HG03521 (cell line): ENCODE data around the gene DEFB129.
"Not testable (repeated sequence)": the region's sequence is repeated elsewhere in the genome, so short reads cannot be mapped to it uniquely, and the experiment has no call there.

Source experiments
- ATAC-seq: cut with Tn5 transposase; IDR thresholded peaks from one replicate; pipeline ENCODE4 v1.9.1; 2021; ENCODE audit warnings: mild to moderate bottlenecking, moderate library complexity; ENCODE audit not compliant: unreplicated experiment

Gene DEFB129

GRCh38 chr20:226958-227357, at the start of gene DEFB129:
Gene DEFB129, plus strand, starts transcription at chr20:227258. Its CDS starts 31 bp downstream, at chr20:227289.
- no peak for ATAC-seq

- no peak for ATAC-seq
These were observed 42.8 kb upstream of the DEFB129 start for GRCh38 chr20:184288-184687.

GRCh38 chr20:187733-188132, 39.3 kb upstream of the DEFB129 start:
- no peak for ATAC-seq

GRCh38 chr20:189611-190010, 37.4 kb upstream of the DEFB129 start, which contains the start of gene DEFB128:
Gene DEFB128, minus strand, starts transcription at chr20:189711. Its CDS starts 88 bp downstream, at chr20:189623.
- ATAC-seq = no peak

GRCh38 chr20:198225-198624, 28.8 kb upstream of the DEFB129 start:
- ATAC-seq = no peak

GRCh38 chr20:199996-200395, 27.1 kb upstream of the DEFB129 start:
- no peak for ATAC-seq

GRCh38 chr20:203630-204029, 23.4 kb upstream of the DEFB129 start:
- ATAC-seq = not testable (repeated sequence)

GRCh38 chr20:208942-209566, 18.0 kb upstream of the DEFB129 start:
- ATAC-seq = no peak

- no peak for ATAC-seq
These were observed 16.1 kb upstream of the DEFB129 start for GRCh38 chr20:210809-211502.

- ATAC-seq = no peak
These were observed 12.7 kb upstream of the DEFB129 start for GRCh38 chr20:214383-214782.

GRCh38 chr20:215796-216195, 11.3 kb upstream of the DEFB129 start:
- no peak for ATAC-seq

- ATAC-seq = no peak
These were observed 9.8 kb upstream of the DEFB129 start for GRCh38 chr20:217266-217665.

- ATAC-seq = no peak
These were observed 7.6 kb upstream of the DEFB129 start for GRCh38 chr20:219290-220115.

GRCh38 chr20:221258-221830, 5.7 kb upstream of the DEFB129 start:
- no peak for ATAC-seq

- not testable (repeated sequence) for ATAC-seq
These were observed 1.2 kb upstream of the DEFB129 start for GRCh38 chr20:225879-226278.

- ATAC-seq = no peak
These were observed 514 bp downstream of the DEFB129 start for GRCh38 chr20:227439-228105.

- no peak for ATAC-seq
These were observed 8.8 kb downstream of the DEFB129 start for GRCh38 chr20:235891-236290.

- ATAC-seq = no peak
These were observed 10.4 kb downstream of the DEFB129 start for GRCh38 chr20:237489-237888.

- no peak for ATAC-seq
These were observed 10.9 kb downstream of the DEFB129 start for GRCh38 chr20:237929-238328.

- ATAC-seq = no peak
These were observed 15.8 kb downstream of the DEFB129 start for GRCh38 chr20:242905-243304.

GRCh38 chr20:251354-251753, 24.3 kb downstream of the DEFB129 start:
- ATAC-seq = no peak
